Measurements from ENCODE around the gene MAGI3.

- TF ChIP-seq EZH2 (IDR thresholded peaks at IDR 0.05; ENCODE audit: borderline replicate concordance, insufficient read depth, low read depth, low read length, poor library complexity, severe bottlenecking) = no peak
- no peak for TF ChIP-seq CTCF (IDR thresholded peaks at IDR 0.05)
These were observed 264.6 kb downstream of the MAGI3 start for GRCh38 chr1:113654883-113655282.

All from B cell (primary cell).